Brain pericyte (primary cell): ENCODE results near the gene KCNN4.
"Not testable (repeated sequence)": the region's sequence is repeated elsewhere in the genome, so short reads cannot be mapped to it uniquely, and the experiment has no call there.

Experiments
- DNase-seq: peaks from one replicate; pipeline ENCODE4 v3.0.0-alpha.2; 2012; ENCODE audit warnings: low read depth, low spot score

KCNN4 gene

GRCh38 chr19:43774103-43774939 is 6.5 kb downstream of the KCNN4 start:
- no peak for DNase-seq

- DNase-seq, result no peak
Measured at GRCh38 chr19:43773725-43774102, 7.1 kb downstream of the KCNN4 start.

GRCh38 chr19:43769256-43769655 is 11.5 kb downstream of the KCNN4 start:
- DNase-seq, result no peak

- DNase-seq, result no peak
Measured at GRCh38 chr19:43768273-43769050, 12.3 kb downstream of the KCNN4 start.

GRCh38 chr19:43767818-43768217 is 13.0 kb downstream of the KCNN4 start:
- no peak for DNase-seq

GRCh38 chr19:43767316-43767715 is 13.5 kb downstream of the KCNN4 start:
- DNase-seq, result no peak

- DNase-seq, result no peak
Measured at GRCh38 chr19:43766755-43767043, 14.1 kb downstream of the KCNN4 start.

GRCh38 chr19:43765109-43765876 is 15.5 kb downstream of the KCNN4 start:
- no peak for DNase-seq

- not testable (repeated sequence) for DNase-seq
Measured at GRCh38 chr19:43764684-43765083, 16.1 kb downstream of the KCNN4 start.

GRCh38 chr19:43763473-43763939 is 17.3 kb downstream of the KCNN4 start:
- DNase-seq, result no peak

- no peak for DNase-seq
Measured at GRCh38 chr19:43762814-43763213, 18.0 kb downstream of the KCNN4 start.

- no peak for DNase-seq
Measured at GRCh38 chr19:43760941-43761340, 19.8 kb downstream of the KCNN4 start.

GRCh38 chr19:43759515-43759914 is 21.3 kb downstream of the KCNN4 start:
- DNase-seq, result no peak

- DNase-seq, result no peak
Measured at GRCh38 chr19:43755256-43755801, 25.4 kb downstream of the KCNN4 start.

- DNase-seq, result peak; percentile 96
Measured at GRCh38 chr19:43754503-43755255, 26.1 kb downstream of the KCNN4 start, which contains the start of gene SMG9. SMG9 (minus strand) TSS chr19:43754962; CDS start chr19:43750741, 4,221 bp downstream.

GRCh38 chr19:43754253-43754502 is 26.6 kb downstream of the KCNN4 start:
- no peak for DNase-seq

- no peak for DNase-seq
Measured at GRCh38 chr19:43752287-43752875, 28.4 kb downstream of the KCNN4 start.

- DNase-seq, result no peak
Measured at GRCh38 chr19:43751466-43752220, 29.1 kb downstream of the KCNN4 start.

GRCh38 chr19:43749898-43750297 is 30.9 kb downstream of the KCNN4 start:
- DNase-seq, result no peak

GRCh38 chr19:43749152-43749551 is 31.6 kb downstream of the KCNN4 start:
- DNase-seq, result no peak
